ENCODE data around the gene TSPEAR.

TSPEAR gene

GRCh38 chr21:44548381-44548780, 163.0 kb downstream of the TSPEAR start:
- Mint-ChIP-seq H3K27me3 (no peaks in the 10 kb centered on the region), H3K27ac (peak overlapping the region; percentile 66), H3K4me3 (peak overlapping the region; percentile 69), H3K36me3 (ENCODE audit: low read depth) (peaks cover 22% of the 10 kb centered on the region), H3K9me3 (peaks cover 27% of the 10 kb centered on the region), H3K4me1 (ENCODE audit: low read depth) (peaks cover 22% of the 10 kb centered on the region)

- H3K36me3 Mint-ChIP-seq (ENCODE audit: low read depth) = peaks cover 22% of the 10 kb centered on the region
- peaks cover 22% of the 10 kb centered on the region for H3K4me1 Mint-ChIP-seq (ENCODE audit: low read depth)
- peak overlapping the region; percentile 88 for H3K27ac Mint-ChIP-seq
Measured at GRCh38 chr21:44547656-44548331, 163.6 kb downstream of the TSPEAR start.

GRCh38 chr21:44544566-44544965, 166.8 kb downstream of the TSPEAR start:
- H3K27me3 Mint-ChIP-seq = no peaks in the 10 kb centered on the region
- no peak overlapping the region for H3K4me3 Mint-ChIP-seq
- peaks cover 19% of the 10 kb centered on the region for H3K36me3 Mint-ChIP-seq (ENCODE audit: low read depth)
- H3K4me1 Mint-ChIP-seq (ENCODE audit: low read depth) = peaks cover 22% of the 10 kb centered on the region
- H3K9me3 Mint-ChIP-seq = peaks cover 21% of the 10 kb centered on the region
- H3K27ac Mint-ChIP-seq = no peak overlapping the region

More at GRCh38 chr21:44547656-44548331, 163.6 kb downstream of the TSPEAR start:
- Mint-ChIP-seq H3K4me3 (peak overlapping the region; percentile 69), H3K27me3 (no peaks in the 10 kb centered on the region), H3K9me3 (peaks cover 21% of the 10 kb centered on the region)

- H3K4me1 Mint-ChIP-seq (ENCODE audit: low read depth) = peaks cover 9% of the 10 kb centered on the region
- H3K27ac Mint-ChIP-seq = no peak overlapping the region
- peaks cover 18% of the 10 kb centered on the region for H3K36me3 Mint-ChIP-seq (ENCODE audit: low read depth)
- H3K27me3 Mint-ChIP-seq = no peaks in the 10 kb centered on the region
- peaks cover 19% of the 10 kb centered on the region for H3K9me3 Mint-ChIP-seq
- H3K4me3 Mint-ChIP-seq = no peak overlapping the region
Measured at GRCh38 chr21:44542716-44543115, 168.7 kb downstream of the TSPEAR start.

GRCh38 chr21:44540741-44541288, 170.6 kb downstream of the TSPEAR start:
- no peaks in the 10 kb centered on the region for H3K4me1 Mint-ChIP-seq (ENCODE audit: low read depth)
- H3K27me3 Mint-ChIP-seq = no peaks in the 10 kb centered on the region
- H3K4me3 Mint-ChIP-seq = no peak overlapping the region
- H3K9me3 Mint-ChIP-seq = peaks cover 6% of the 10 kb centered on the region
- H3K36me3 Mint-ChIP-seq (ENCODE audit: low read depth) = peaks cover 5% of the 10 kb centered on the region
- no peak overlapping the region for H3K27ac Mint-ChIP-seq

GRCh38 chr21:44539991-44540666, 171.2 kb downstream of the TSPEAR start, which contains the start of gene KRTAP10-1:
Gene KRTAP10-1, minus strand, starts transcription at chr21:44540195. Its CDS starts 45 bp downstream, at chr21:44540150.
- Mint-ChIP-seq H3K27me3 (no peaks in the 10 kb centered on the region), H3K4me3 (no peak within 1 kb of the TSS), H3K27ac (no peak within 1 kb of the TSS), H3K36me3 (ENCODE audit: low read depth) (no peaks in the 10 kb centered on the region), H3K4me1 (ENCODE audit: low read depth) (no peaks in the 10 kb centered on the region), H3K9me3 (no peaks in the 10 kb centered on the region)

- Mint-ChIP-seq H3K4me1 (ENCODE audit: low read depth) (no peaks in the 10 kb centered on the region), H3K4me3 (no peak overlapping the region), H3K27ac (no peak overlapping the region), H3K9me3 (no peaks in the 10 kb centered on the region), H3K27me3 (no peaks in the 10 kb centered on the region), H3K36me3 (ENCODE audit: low read depth) (no peaks in the 10 kb centered on the region)
Measured at GRCh38 chr21:44539046-44539445, 172.3 kb downstream of the TSPEAR start.

- H3K27me3 Mint-ChIP-seq = no peaks in the 10 kb centered on the region
- H3K36me3 Mint-ChIP-seq (ENCODE audit: low read depth) = no peaks in the 10 kb centered on the region
- no peak overlapping the region for H3K4me3 Mint-ChIP-seq
- H3K9me3 Mint-ChIP-seq = no peaks in the 10 kb centered on the region
- H3K27ac Mint-ChIP-seq = no peak overlapping the region
- H3K4me1 Mint-ChIP-seq (ENCODE audit: low read depth) = no peaks in the 10 kb centered on the region
Measured at GRCh38 chr21:44537930-44538911, 173.2 kb downstream of the TSPEAR start.

- no peaks in the 10 kb centered on the region for H3K27me3 Mint-ChIP-seq
- no peaks in the 10 kb centered on the region for H3K36me3 Mint-ChIP-seq (ENCODE audit: low read depth)
- no peak overlapping the region for H3K27ac Mint-ChIP-seq
- no peak overlapping the region for H3K4me3 Mint-ChIP-seq
- no peaks in the 10 kb centered on the region for H3K9me3 Mint-ChIP-seq
- no peaks in the 10 kb centered on the region for H3K4me1 Mint-ChIP-seq (ENCODE audit: low read depth)
Measured at GRCh38 chr21:44535963-44536362, 175.4 kb downstream of the TSPEAR start.

GRCh38 chr21:44534688-44535087, 176.7 kb downstream of the TSPEAR start:
- no peaks in the 10 kb centered on the region for H3K9me3 Mint-ChIP-seq
- no peaks in the 10 kb centered on the region for H3K36me3 Mint-ChIP-seq (ENCODE audit: low read depth)
- H3K4me1 Mint-ChIP-seq (ENCODE audit: low read depth) = no peaks in the 10 kb centered on the region
- no peak overlapping the region for H3K4me3 Mint-ChIP-seq
- H3K27ac Mint-ChIP-seq = no peak overlapping the region
- no peaks in the 10 kb centered on the region for H3K27me3 Mint-ChIP-seq

GRCh38 chr21:44533891-44534627, 177.3 kb downstream of the TSPEAR start:
- no peaks in the 10 kb centered on the region for H3K27me3 Mint-ChIP-seq
- no peaks in the 10 kb centered on the region for H3K4me1 Mint-ChIP-seq (ENCODE audit: low read depth)
- H3K36me3 Mint-ChIP-seq (ENCODE audit: low read depth) = no peaks in the 10 kb centered on the region
- no peaks in the 10 kb centered on the region for H3K9me3 Mint-ChIP-seq
- no peak overlapping the region for H3K4me3 Mint-ChIP-seq
- H3K27ac Mint-ChIP-seq = no peak overlapping the region

- H3K4me1 Mint-ChIP-seq (ENCODE audit: low read depth) = no peaks in the 10 kb centered on the region
- H3K9me3 Mint-ChIP-seq = no peaks in the 10 kb centered on the region
- H3K27me3 Mint-ChIP-seq = no peaks in the 10 kb centered on the region
- no peak overlapping the region for H3K4me3 Mint-ChIP-seq
- H3K36me3 Mint-ChIP-seq (ENCODE audit: low read depth) = no peaks in the 10 kb centered on the region
- H3K27ac Mint-ChIP-seq = no peak overlapping the region
Measured at GRCh38 chr21:44533121-44533890, 178.1 kb downstream of the TSPEAR start.

GRCh38 chr21:44532712-44533111, 178.7 kb downstream of the TSPEAR start:
- H3K9me3 Mint-ChIP-seq = no peaks in the 10 kb centered on the region
- H3K4me3 Mint-ChIP-seq = no peak overlapping the region
- H3K4me1 Mint-ChIP-seq (ENCODE audit: low read depth) = no peaks in the 10 kb centered on the region
- no peak overlapping the region for H3K27ac Mint-ChIP-seq
- no peaks in the 10 kb centered on the region for H3K36me3 Mint-ChIP-seq (ENCODE audit: low read depth)
- no peaks in the 10 kb centered on the region for H3K27me3 Mint-ChIP-seq

Measured in stimulated activated naive CD8-positive, alpha-beta T cell treated with anti-CD3 and anti-CD28 coated beads, Interleukin-15, Interleukin-2, amounts not matched to agents 100 ng/mL and 50 ng/mL, for 24 hours (primary cell).